OCI-LY1 (cell line): ENCODE results near the gene RC3H2.
"Not testable (repeated sequence)": the region's sequence is repeated elsewhere in the genome, so short reads cannot be mapped to it uniquely, and the experiment has no call there.

Experiments used
- EZH2 ChIP-seq: fragments of 200-600 bp; sonication (generic), shearing (Covaris generic); IDR thresholded peaks from 2 replicates; pipeline ENCODE4 v1.8.0; 2017; ENCODE audit warnings: borderline replicate concordance, mixed run types, mild to moderate bottlenecking, antibody characterized with exemption, low read length, moderate library complexity, mixed read lengths
- TF ChIP-seq, protein P1 (sequence below): fragments of 200-600 bp; sonication (generic), shearing (Covaris generic); IDR thresholded peaks from 2 replicates; pipeline ENCODE4 v1.5.1; 2017; ENCODE audit warnings: mild to moderate bottlenecking, antibody characterized with exemption, low read length, moderate library complexity, mixed read lengths

DNA sequence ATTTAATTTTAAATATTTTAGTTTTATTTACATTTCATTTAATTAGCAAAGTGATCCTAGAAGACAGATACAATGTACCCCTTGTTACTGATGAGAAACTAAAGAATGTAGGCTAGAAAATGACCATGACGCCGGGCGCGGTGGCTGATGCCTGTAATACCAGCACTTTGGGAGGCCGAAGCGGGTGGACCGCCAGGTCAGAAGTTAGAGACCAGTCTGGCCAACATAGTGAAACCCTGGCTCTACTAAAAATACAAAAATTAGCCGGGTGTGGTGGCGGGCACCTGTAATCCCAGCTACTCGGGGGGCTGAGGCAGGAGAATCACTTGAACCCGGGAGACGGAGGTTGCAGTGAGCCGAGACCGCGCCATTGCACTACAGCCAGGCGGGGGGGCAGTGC is 963 bp upstream of the RC3H2 start:
- TF ChIP-seq, protein P1, sequence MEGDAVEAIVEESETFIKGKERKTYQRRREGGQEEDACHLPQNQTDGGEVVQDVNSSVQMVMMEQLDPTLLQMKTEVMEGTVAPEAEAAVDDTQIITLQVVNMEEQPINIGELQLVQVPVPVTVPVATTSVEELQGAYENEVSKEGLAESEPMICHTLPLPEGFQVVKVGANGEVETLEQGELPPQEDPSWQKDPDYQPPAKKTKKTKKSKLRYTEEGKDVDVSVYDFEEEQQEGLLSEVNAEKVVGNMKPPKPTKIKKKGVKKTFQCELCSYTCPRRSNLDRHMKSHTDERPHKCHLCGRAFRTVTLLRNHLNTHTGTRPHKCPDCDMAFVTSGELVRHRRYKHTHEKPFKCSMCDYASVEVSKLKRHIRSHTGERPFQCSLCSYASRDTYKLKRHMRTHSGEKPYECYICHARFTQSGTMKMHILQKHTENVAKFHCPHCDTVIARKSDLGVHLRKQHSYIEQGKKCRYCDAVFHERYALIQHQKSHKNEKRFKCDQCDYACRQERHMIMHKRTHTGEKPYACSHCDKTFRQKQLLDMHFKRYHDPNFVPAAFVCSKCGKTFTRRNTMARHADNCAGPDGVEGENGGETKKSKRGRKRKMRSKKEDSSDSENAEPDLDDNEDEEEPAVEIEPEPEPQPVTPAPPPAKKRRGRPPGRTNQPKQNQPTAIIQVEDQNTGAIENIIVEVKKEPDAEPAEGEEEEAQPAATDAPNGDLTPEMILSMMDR: not testable (repeated sequence)
- TF ChIP-seq EZH2: not testable (repeated sequence)
